GM12878 (cell line): ENCODE results near the gene FOXL1. TPM values are rescaled to one million over a fixed set of nuclear protein-coding genes. Genes with fewer than 3 reads are reported as not detected.

Experiments used
- ATAC-seq: fragments of 200-7000 bp; cut with Tn5 transposase; 3 replicates; pipeline ENCODE4 v1.9.1; 2020; ENCODE audit warnings: mild to moderate bottlenecking, moderate library complexity
- BruUV-seq: library from RNA; stranded (reverse); fragments of 400-500 nt; replicated peaks from 2 replicates; lab custom pipeline; 2021; lab: Mats Ljungman, UMichigan
- CTCF ChIA-PET: fragments of 300-600 bp; sonication (Branson Sonifier 250); formaldehyde crosslinking; extraction: SDS; loops from one replicate; lab custom pipeline; 2021; ENCODE audit warnings: inconsistent platforms; lab: Yijun Ruan, JAX
- POLR2A ChIA-PET: fragments of 350-600 bp; formaldehyde crosslinking; extraction: SDS; loops from one replicate; lab custom pipeline; 2021; ENCODE audit warnings: inconsistent platforms; lab: Charles Lee
- RAD21 ChIA-PET: fragments of 300-600 bp; sonication (Branson Sonifier 250); formaldehyde crosslinking; loops from one replicate; lab custom pipeline; 2023; ENCODE audit warnings: antibody characterized with exemption; ENCODE audit not compliant: unreplicated experiment; lab: Charles Lee
- SMC1A ChIA-PET: fragments of 300-600 bp; sonication (Branson Sonifier 250); formaldehyde crosslinking; loops from one replicate; lab custom pipeline; 2023; ENCODE audit not compliant: unreplicated experiment, uncharacterized antibody; lab: Charles Lee
- DNase-seq: peaks from one replicate; pipeline ENCODE4 v3.0.0-alpha.2; 2011; ENCODE audit warnings: low read depth, low spot score
- FAIRE-seq: peaks from 3 replicates; lab custom pipeline; 2011; peaks lifted over from hg19 to GRCh38; lab: Jason Lieb, UNC
- H2AFZ ChIP-seq: 2 replicates; pipeline ENCODE4 v1.6.0; 2011; ENCODE audit warnings: low read depth, low read length, control low read depth; ENCODE audit not compliant: control insufficient read depth
- H3K27ac ChIP-seq: 2 replicates; pipeline ENCODE4 v1.5.1; 2011; ENCODE audit warnings: control low read depth; ENCODE audit not compliant: control insufficient read depth, insufficient read depth
- H3K27me3 ChIP-seq, 2 experiments: replicated peaks in 1 of 2; 2 replicates each; pipeline versions ENCODE4 v1.6.0 to v1.6.1; 2011; ENCODE audit warnings: low read length in 1 of 2; ENCODE audit not compliant: control insufficient read depth in 2 of 2, insufficient read depth in 2 of 2
- H3K36me3 ChIP-seq, 2 experiments: 2 replicates each; pipeline ENCODE4 v1.5.1; 2011; ENCODE audit warnings: low read length in 1 of 2; ENCODE audit not compliant: control insufficient read depth in 2 of 2, insufficient read depth in 2 of 2
- H3K4me1 ChIP-seq: 2 replicates; pipeline ENCODE4 v1.6.1; 2011; ENCODE audit warnings: mild to moderate bottlenecking, low read length, moderate library complexity, mixed read lengths; ENCODE audit not compliant: control insufficient read depth, insufficient read depth
- H3K4me2 ChIP-seq: 2 replicates; pipeline ENCODE4 v1.6.0; 2011; ENCODE audit warnings: control low read depth; ENCODE audit not compliant: control insufficient read depth, insufficient read depth
- H3K4me3 ChIP-seq: fragments of 200-600 bp; sonication (generic); 2 replicates; pipeline ENCODE4 v1.5.1; 2016
- H3K79me2 ChIP-seq: 2 replicates; pipeline ENCODE4 v1.6.0; 2011; ENCODE audit warnings: low read length; ENCODE audit not compliant: control insufficient read depth, insufficient read depth
- H3K9ac ChIP-seq: 2 replicates; pipeline ENCODE4 v1.8.0; 2011; ENCODE audit warnings: low read length, control low read depth, mixed read lengths; ENCODE audit not compliant: control insufficient read depth, insufficient read depth
- H3K9me3 ChIP-seq: replicated peaks from 3 replicates; pipeline ENCODE4 v1.5.1; 2011; ENCODE audit warnings: mild to moderate bottlenecking, low read length; ENCODE audit not compliant: control insufficient read depth, insufficient read depth
- H4K20me1 ChIP-seq: 2 replicates; pipeline ENCODE4 v1.6.0; 2011; ENCODE audit not compliant: control insufficient read depth, insufficient read depth
- BRCA1 ChIP-seq: IDR thresholded peaks from 2 replicates; pipeline ENCODE4 v1.6.1; 2011; ENCODE audit warnings: low read depth, low read length, improper control_type of control experiment
- CBFB ChIP-seq: IDR thresholded peaks from 2 replicates; pipeline ENCODE4 v1.6.1; 2016; ENCODE audit warnings: antibody characterized with exemption, low read depth
- HDAC2 ChIP-seq: fragments of 200-600 bp; sonication (generic); IDR thresholded peaks from 2 replicates; pipeline ENCODE4 v1.6.1; 2017
- HDGF ChIP-seq: fragments of 450-650 bp; IDR thresholded peaks from 2 replicates; pipeline ENCODE4 v1.6.1; 2016; ENCODE audit warnings: antibody characterized with exemption
- IRF5 ChIP-seq: fragments of 450-650 bp; IDR thresholded peaks from 2 replicates; pipeline ENCODE4 v1.6.1; 2017; ENCODE audit warnings: borderline replicate concordance
- MTA2 ChIP-seq: fragments of 450-650 bp; IDR thresholded peaks from 2 replicates; pipeline ENCODE4 v1.6.1; 2016; ENCODE audit warnings: low read depth, mild to moderate bottlenecking, moderate library complexity
- NFYA ChIP-seq: IDR thresholded peaks from 2 replicates; pipeline ENCODE4 v1.6.1; 2011; ENCODE audit warnings: low read depth, mild to moderate bottlenecking, low read length, improper control_type of control experiment, borderline replicate concordance
- NKRF ChIP-seq: fragments of 450-650 bp; conservative IDR thresholded peaks from 2 replicates; pipeline ENCODE4 v1.6.1; 2017; ENCODE audit warnings: mild to moderate bottlenecking, moderate library complexity
- POLR2AphosphoS2 ChIP-seq: IDR thresholded peaks from 2 replicates; pipeline ENCODE4 v1.6.1; 2011; ENCODE audit warnings: low read depth, mild to moderate bottlenecking, low read length, improper control_type of control experiment, moderate library complexity
- POU2F2 ChIP-seq: IDR thresholded peaks from 3 replicates; pipeline ENCODE4 v1.6.1; 2011; ENCODE audit warnings: low read depth, mild to moderate bottlenecking, low read length, borderline replicate concordance
- PRDM15 ChIP-seq: fragments of 450-650 bp; formaldehyde crosslinking; IDR thresholded peaks from 2 replicates; pipeline ENCODE4 v1.4.0; 2020; ENCODE audit warnings: mild to moderate bottlenecking, moderate library complexity
- SPI1 ChIP-seq: IDR thresholded peaks from 2 replicates; pipeline ENCODE4 v1.6.1; 2011; ENCODE audit warnings: low read depth, mild to moderate bottlenecking, low read length, moderate library complexity, borderline replicate concordance; ENCODE audit not compliant: insufficient read depth
- SREBF2 ChIP-seq: IDR thresholded peaks from 2 replicates; pipeline ENCODE4 v1.6.1; 2012; ENCODE audit warnings: mild to moderate bottlenecking, low read length
- SRF ChIP-seq, 2 experiments: IDR thresholded peaks; 2 replicates each; pipeline ENCODE4 v1.6.1; 2011; ENCODE audit warnings: low read depth in 2 of 2, low read length in 2 of 2, mild to moderate bottlenecking in 1 of 2, moderate library complexity in 1 of 2
- TARDBP ChIP-seq: IDR thresholded peaks from 2 replicates; pipeline ENCODE4 v1.6.1; 2016; ENCODE audit warnings: borderline replicate concordance
- WRNIP1 ChIP-seq: IDR thresholded peaks from 2 replicates; pipeline ENCODE4 v1.6.1; 2011; ENCODE audit warnings: low read depth, low read length, improper control_type of control experiment, borderline replicate concordance
- ZNF207 ChIP-seq: fragments of 450-650 bp; IDR thresholded peaks from 2 replicates; pipeline ENCODE4 v1.6.1; 2014; ENCODE audit warnings: antibody characterized with exemption, mild to moderate bottlenecking, borderline replicate concordance
- WGBS: methylation state at CpG from one replicate; pipeline ENCODE4 v1.1.6; 2016; ENCODE audit warnings: low lambda C conversion rate; ENCODE audit not compliant: insufficient replicate concordance, insufficient coverage; ENCODE audit errors: missing lambda C conversion rate; 5-methylcytosine and 5-hydroxymethylcytosine counted together
- in situ Hi-C: fragments of 300-500 bp; cut with MboI; formaldehyde crosslinking; loops from 9 replicates; pipeline ENCODE4 v1.14.3; 2018; ENCODE audit warnings: mixed read lengths
- intact Hi-C: fragments of 100-400 bp; cut with micrococcal nuclease; formaldehyde crosslinking; loops from one replicate; pipeline ENCODE4 v1.14.2; 2022; ENCODE audit not compliant: unreplicated experiment
- polyA plus RNA-seq, 11 experiments: library from polyadenylated mRNA; depleted of rRNA in 4 of 11; unstranded in 6 of 11; stranded (reverse) in 5 of 11; fragments of >200 nt; fragmentation: Nextera tagmentation in 4 of 11; fragmentation: Illumina TruSeq in 1 of 11; extraction: Ambion mirVana in 4 of 11; extraction: Trizol in 1 of 11; gene quantifications; 1 replicate in 1 of 11; 2 replicates in 10 of 11; pipeline versions ENCODE4 v1.2.1 to v1.2.3, GENCODE V29; 2011 to 2016; ENCODE audit warnings: inconsistent platforms in 2 of 11, missing spikeins in 2 of 11, low read depth in 1 of 11
- total RNA-seq, 4 experiments: library from RNA; depleted of rRNA in 3 of 4; stranded (reverse); fragments of >200 nt in 3 of 4; fragmentation: Illumina TruSeq in 1 of 4; extraction: Trizol in 1 of 4; gene quantifications; 2 replicates each; pipeline versions ENCODE4 v1.2.1 to v1.2.3, GENCODE V29; 2013 to 2021

Gene FOXL1
- total and polyA plus RNA-seq, 10 of the 15 experiments (the other 5 are each of a cell fraction or from before 2014, with no cell fraction given), result 0.05 TPM; not detected in 9

GRCh38 chr16:86618431-86619238 lies 40.3 kb downstream of the FOXL1 start:
- Histone ChIP-seq H3K9me3 (no peaks in the 10 kb centered on the region), H3K4me1 (no peaks in the 10 kb centered on the region), H3K36me3 (no peaks in the 10 kb centered on the region), H3K27me3 (no peaks in the 10 kb centered on the region; a peak in 1 of 4 replicates), H3K9ac (no peak overlapping the region), H3K4me2 (no peak overlapping the region), H3K79me2 (no peaks in the 10 kb centered on the region), H2AFZ (no peak overlapping the region), H4K20me1 (no peaks in the 10 kb centered on the region), H3K27ac (no peak overlapping the region), H3K4me3 (no peak overlapping the region)
- no peak for DNase-seq
- no peak for ATAC-seq
- intact Hi-C loops, result no loop called here
- FAIRE-seq, result no peak
- RAD21 ChIA-PET, result no interaction called here
- SMC1A ChIA-PET, result interaction anchor here (1.0 kb wide), 1 partner anchor 12 kb away, joined by 3 read pairs; no protein-coding TSS in a partner anchor
- no TSS peak for BruUV-seq
- in situ Hi-C loops, result no loop called here
- WGBS, result 54% methylated on average over 16 of the region's 16 CpGs
- POLR2A ChIA-PET, result no interaction called here
- CTCF ChIA-PET, result no interaction called here
- TF ChIP-seq IRF5 (no peak), NKRF (no peak), SPI1 (no peak), WRNIP1 (no peak), CBFB (no peak), SREBF2 (no peak), NFYA (no peak), MTA2 (no peak), SRF (IDR thresholded peaks at IDR 0.05; ENCODE audit: low read depth in 2 of 2, low read length in 2 of 2) (no peak), HDAC2 (no peak), HDGF (no peak), BRCA1 (no peak), PRDM15 (CRISPR knock-in tag) (no peak), POLR2AphosphoS2 (no peak), POU2F2 (no peak), ZNF207 (no peak), TARDBP (no peak)
